Measurements from ENCODE around the gene EIF3L.

DNA sequence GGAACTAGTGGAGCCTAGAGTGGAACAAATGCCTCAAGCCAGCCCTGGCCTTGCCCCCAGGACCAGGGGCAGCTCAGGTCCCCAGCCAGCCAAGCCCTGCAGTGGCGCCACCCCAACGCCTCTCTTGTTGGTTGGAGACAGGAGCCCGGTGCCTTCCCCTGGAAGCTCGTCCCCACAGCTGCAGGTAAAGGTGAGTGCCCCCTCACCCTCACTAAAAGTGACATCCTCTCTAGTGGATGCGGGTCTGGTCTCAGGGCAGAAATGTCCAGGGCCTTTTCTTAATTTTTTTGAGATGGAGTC lies 78.4 kb downstream of the EIF3L start:
- TF ChIP-seq, protein P1, sequence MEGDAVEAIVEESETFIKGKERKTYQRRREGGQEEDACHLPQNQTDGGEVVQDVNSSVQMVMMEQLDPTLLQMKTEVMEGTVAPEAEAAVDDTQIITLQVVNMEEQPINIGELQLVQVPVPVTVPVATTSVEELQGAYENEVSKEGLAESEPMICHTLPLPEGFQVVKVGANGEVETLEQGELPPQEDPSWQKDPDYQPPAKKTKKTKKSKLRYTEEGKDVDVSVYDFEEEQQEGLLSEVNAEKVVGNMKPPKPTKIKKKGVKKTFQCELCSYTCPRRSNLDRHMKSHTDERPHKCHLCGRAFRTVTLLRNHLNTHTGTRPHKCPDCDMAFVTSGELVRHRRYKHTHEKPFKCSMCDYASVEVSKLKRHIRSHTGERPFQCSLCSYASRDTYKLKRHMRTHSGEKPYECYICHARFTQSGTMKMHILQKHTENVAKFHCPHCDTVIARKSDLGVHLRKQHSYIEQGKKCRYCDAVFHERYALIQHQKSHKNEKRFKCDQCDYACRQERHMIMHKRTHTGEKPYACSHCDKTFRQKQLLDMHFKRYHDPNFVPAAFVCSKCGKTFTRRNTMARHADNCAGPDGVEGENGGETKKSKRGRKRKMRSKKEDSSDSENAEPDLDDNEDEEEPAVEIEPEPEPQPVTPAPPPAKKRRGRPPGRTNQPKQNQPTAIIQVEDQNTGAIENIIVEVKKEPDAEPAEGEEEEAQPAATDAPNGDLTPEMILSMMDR (IDR thresholded peaks at IDR 0.05), result no peak
- no peak for TF ChIP-seq EP300 (IDR thresholded peaks at IDR 0.05; ENCODE audit: borderline replicate concordance in 1 of 2, low read depth in 1 of 2, low read length in 1 of 2)
- TF ChIP-seq EZH2phosphoT487 (IDR thresholded peaks at IDR 0.05; ENCODE audit: borderline replicate concordance, low read depth), result no peak
- no peak for TF ChIP-seq TAF1 (IDR thresholded peaks at IDR 0.05; ENCODE audit: borderline replicate concordance, low read depth, low read length)
- no peak for TF ChIP-seq MXI1 (IDR thresholded peaks at IDR 0.05; ENCODE audit: low read depth, low read length)
- TF ChIP-seq SMC3 (IDR thresholded peaks at IDR 0.05; ENCODE audit: low read depth, low read length), result no peak
- no peak for TF ChIP-seq JUND (IDR thresholded peaks at IDR 0.05)
- TF ChIP-seq, protein P2, sequence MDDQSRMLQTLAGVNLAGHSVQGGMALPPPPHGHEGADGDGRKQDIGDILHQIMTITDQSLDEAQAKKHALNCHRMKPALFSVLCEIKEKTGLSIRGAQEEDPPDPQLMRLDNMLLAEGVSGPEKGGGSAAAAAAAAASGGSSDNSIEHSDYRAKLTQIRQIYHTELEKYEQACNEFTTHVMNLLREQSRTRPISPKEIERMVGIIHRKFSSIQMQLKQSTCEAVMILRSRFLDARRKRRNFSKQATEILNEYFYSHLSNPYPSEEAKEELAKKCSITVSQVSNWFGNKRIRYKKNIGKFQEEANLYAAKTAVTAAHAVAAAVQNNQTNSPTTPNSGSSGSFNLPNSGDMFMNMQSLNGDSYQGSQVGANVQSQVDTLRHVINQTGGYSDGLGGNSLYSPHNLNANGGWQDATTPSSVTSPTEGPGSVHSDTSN (IDR thresholded peaks at IDR 0.05), result no peak
- TF ChIP-seq GABPA (IDR thresholded peaks at IDR 0.05; ENCODE audit: low read depth), result no peak
- no peak for TF ChIP-seq CHD2 (IDR thresholded peaks at IDR 0.05; ENCODE audit: low read length, partially characterized antibody)
- TF ChIP-seq, protein P3, sequence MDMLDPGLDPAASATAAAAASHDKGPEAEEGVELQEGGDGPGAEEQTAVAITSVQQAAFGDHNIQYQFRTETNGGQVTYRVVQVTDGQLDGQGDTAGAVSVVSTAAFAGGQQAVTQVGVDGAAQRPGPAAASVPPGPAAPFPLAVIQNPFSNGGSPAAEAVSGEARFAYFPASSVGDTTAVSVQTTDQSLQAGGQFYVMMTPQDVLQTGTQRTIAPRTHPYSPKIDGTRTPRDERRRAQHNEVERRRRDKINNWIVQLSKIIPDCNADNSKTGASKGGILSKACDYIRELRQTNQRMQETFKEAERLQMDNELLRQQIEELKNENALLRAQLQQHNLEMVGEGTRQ (IDR thresholded peaks at IDR 0.05; ENCODE audit: borderline replicate concordance, low read depth, low read length), result no peak
- TF ChIP-seq, protein P4, sequence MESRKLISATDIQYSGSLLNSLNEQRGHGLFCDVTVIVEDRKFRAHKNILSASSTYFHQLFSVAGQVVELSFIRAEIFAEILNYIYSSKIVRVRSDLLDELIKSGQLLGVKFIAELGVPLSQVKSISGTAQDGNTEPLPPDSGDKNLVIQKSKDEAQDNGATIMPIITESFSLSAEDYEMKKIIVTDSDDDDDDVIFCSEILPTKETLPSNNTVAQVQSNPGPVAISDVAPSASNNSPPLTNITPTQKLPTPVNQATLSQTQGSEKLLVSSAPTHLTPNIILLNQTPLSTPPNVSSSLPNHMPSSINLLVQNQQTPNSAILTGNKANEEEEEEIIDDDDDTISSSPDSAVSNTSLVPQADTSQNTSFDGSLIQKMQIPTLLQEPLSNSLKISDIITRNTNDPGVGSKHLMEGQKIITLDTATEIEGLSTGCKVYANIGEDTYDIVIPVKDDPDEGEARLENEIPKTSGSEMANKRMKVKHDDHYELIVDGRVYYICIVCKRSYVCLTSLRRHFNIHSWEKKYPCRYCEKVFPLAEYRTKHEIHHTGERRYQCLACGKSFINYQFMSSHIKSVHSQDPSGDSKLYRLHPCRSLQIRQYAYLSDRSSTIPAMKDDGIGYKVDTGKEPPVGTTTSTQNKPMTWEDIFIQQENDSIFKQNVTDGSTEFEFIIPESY (IDR thresholded peaks at IDR 0.05; ENCODE audit: borderline replicate concordance, low read depth), result no peak
- TF ChIP-seq NFIC (IDR thresholded peaks at IDR 0.05; ENCODE audit: borderline replicate concordance), result no peak
- no peak for TF ChIP-seq TCF12 (IDR thresholded peaks at IDR 0.05)

Measured in SK-N-SH (cell line).